HCT116 (cell line): Measurements from ENCODE around the gene EPHA4. TPM values are rescaled to one million over a fixed set of nuclear protein-coding genes. Genes with fewer than 3 reads are reported as not detected.

Experiments used
- ATAC-seq: fragments of 200-7000 bp; cut with Tn5 transposase; 2 replicates; pipeline ENCODE4 v1.9.1; 2020; ENCODE audit warnings: mild to moderate bottlenecking, moderate library complexity
- BruUV-seq: library from RNA; stranded (reverse); fragments of 400-500 nt; replicated peaks from 2 replicates; lab custom pipeline; 2021; lab: Mats Ljungman, UMichigan
- CTCF ChIA-PET: fragments of 300-600 bp; sonication (Branson Sonifier 250); formaldehyde crosslinking; loops from one replicate; lab custom pipeline; 2021; ENCODE audit warnings: antibody characterized with exemption; lab: Charles Lee
- POLR2A ChIA-PET: fragments of 300-600, 350-600 bp; sonication (Branson Sonifier 250); formaldehyde crosslinking; loops from one replicate; lab custom pipeline; 2021; ENCODE audit warnings: antibody characterized with exemption; lab: Charles Lee
- RAD21 ChIA-PET, 2 experiments: fragments of 300-600 bp; sonication (Branson Sonifier 250); formaldehyde crosslinking; loops; one replicate each; lab custom pipeline; 2023; ENCODE audit warnings: low total read pairs in 2 of 2; ENCODE audit not compliant: uncharacterized antibody in 2 of 2, unreplicated experiment in 2 of 2, low non-redundant PET in 1 of 2; lab: Charles Lee
- DNase-seq: peaks from one replicate; pipeline ENCODE4 v3.0.0-alpha.2; 2010; ENCODE audit warnings: low read depth, low spot score
- H2AFZ ChIP-seq: fragments of 200-600 bp; shearing (Covaris generic), sonication (generic); 2 replicates; pipeline ENCODE4 v1.6.1; 2017; ENCODE audit warnings: low read depth, mixed run types, mixed read lengths, antibody characterized with exemption, low read length; ENCODE audit not compliant: poor library complexity, severe bottlenecking
- H3K27ac ChIP-seq: 2 replicates; pipeline ENCODE4 v1.5.1; 2012; ENCODE audit warnings: low read depth, low read length
- H3K27me3 ChIP-seq: fragments of 200-600 bp; sonication (generic); 2 replicates; pipeline ENCODE4 v1.6.1; 2016; ENCODE audit warnings: mixed run types, low read length, mixed read lengths; ENCODE audit not compliant: insufficient read depth
- H3K36me3 ChIP-seq, 2 experiments: fragments of 200-500 bp in 1 of 2; fragments of 200-600 bp in 1 of 2; sonication (Bioruptor generic) in 1 of 2; sonication (generic) in 1 of 2; 2 replicates each; pipeline versions ENCODE4 v1.5.1 to v1.6.1; 2014 to 2016; ENCODE audit warnings: low read length in 2 of 2, inconsistent platforms in 1 of 2, mixed read lengths in 1 of 2, mixed run types in 1 of 2; ENCODE audit not compliant: insufficient read depth in 2 of 2, control insufficient read depth in 1 of 2
- H3K4me1 ChIP-seq, 2 experiments: fragments of 200-600 bp in 1 of 2; sonication (generic) in 1 of 2; 2 replicates each; pipeline versions ENCODE4 v1.5.1 to v1.6.1; 2012 to 2017; ENCODE audit warnings: low read length in 2 of 2, inconsistent platforms in 1 of 2, mild to moderate bottlenecking in 1 of 2, mixed read lengths in 1 of 2, mixed run types in 1 of 2, moderate library complexity in 1 of 2; ENCODE audit not compliant: insufficient read depth in 2 of 2, control insufficient read depth in 1 of 2
- H3K4me2 ChIP-seq: fragments of 200-600 bp; sonication (generic); 2 replicates; pipeline ENCODE4 v1.6.1; 2017; ENCODE audit warnings: mixed run types, low read length, mixed read lengths
- H3K4me3 ChIP-seq, 2 experiments: fragments of 200-600 bp in 1 of 2; sonication (generic) in 1 of 2; replicated peaks in 1 of 2; 2 replicates each; pipeline ENCODE4 v1.5.1; 2011 to 2016; ENCODE audit warnings: low read length in 2 of 2, control low read depth in 1 of 2, low read depth in 1 of 2, mild to moderate bottlenecking in 1 of 2, mixed read lengths in 1 of 2, mixed run types in 1 of 2
- H3K79me2 ChIP-seq: fragments of 200-600 bp; sonication (generic); 2 replicates; pipeline ENCODE4 v1.6.1; 2017; ENCODE audit warnings: mild to moderate bottlenecking, mixed run types, low read length, moderate library complexity, mixed read lengths; ENCODE audit not compliant: insufficient read depth
- H3K9ac ChIP-seq: fragments of 200-600 bp; sonication (generic); 2 replicates; pipeline ENCODE4 v1.6.1; 2016; ENCODE audit warnings: low read length, mixed read lengths
- H3K9me2 ChIP-seq: fragments of 200-600 bp; sonication (generic), shearing (Covaris generic); 2 replicates; pipeline ENCODE4 v1.6.1; 2017; ENCODE audit warnings: mixed run types, mild to moderate bottlenecking, moderate library complexity; ENCODE audit not compliant: insufficient read depth
- H3K9me3 ChIP-seq, 2 experiments: fragments of 200-500 bp in 1 of 2; fragments of 200-600 bp in 1 of 2; sonication (Bioruptor generic) in 1 of 2; sonication (generic) in 1 of 2; 2 replicates each; pipeline ENCODE4 v1.6.1; 2014 to 2017; ENCODE audit warnings: low read length in 2 of 2, mixed read lengths in 2 of 2, inconsistent platforms in 1 of 2, low read depth in 1 of 2, mild to moderate bottlenecking in 1 of 2, mixed run types in 1 of 2, moderate library complexity in 1 of 2; ENCODE audit not compliant: control insufficient read depth in 1 of 2, insufficient read depth in 1 of 2
- H4K20me1 ChIP-seq: fragments of 200-600 bp; sonication (generic), shearing (Covaris generic); 2 replicates; pipeline ENCODE4 v1.6.1; 2017; ENCODE audit warnings: mixed run types, mild to moderate bottlenecking, moderate library complexity; ENCODE audit not compliant: insufficient read depth
- EZH2phosphoT487 ChIP-seq: fragments of 200-600 bp; IDR thresholded peaks from 2 replicates; pipeline ENCODE4 v1.6.1; 2018; ENCODE audit warnings: antibody characterized with exemption, borderline replicate concordance
- FOSL1 ChIP-seq: IDR thresholded peaks from 2 replicates; pipeline ENCODE4 v1.6.1; 2012; ENCODE audit warnings: low read depth
- JUND ChIP-seq: IDR thresholded peaks from 2 replicates; pipeline ENCODE4 v1.6.1; 2012
- SP1 ChIP-seq: IDR thresholded peaks from 2 replicates; pipeline ENCODE4 v1.6.1; 2012; ENCODE audit warnings: low read depth
- TCF7L2 ChIP-seq: IDR thresholded peaks from 2 replicates; pipeline ENCODE4 v1.7.0; 2011; ENCODE audit warnings: borderline replicate concordance, inconsistent platforms; ENCODE audit not compliant: insufficient read depth, insufficient read length; ENCODE audit errors: extremely low read depth
- YY1 ChIP-seq: IDR thresholded peaks from 2 replicates; pipeline ENCODE4 v1.6.1; 2011; ENCODE audit warnings: low read length, low read depth, moderate library complexity, mild to moderate bottlenecking; ENCODE audit not compliant: insufficient replicate concordance; ENCODE audit errors: extremely low read depth
- ZNF274 ChIP-seq: fragments of 200-500 bp; sonication (Bioruptor generic); IDR thresholded peaks from 2 replicates; pipeline ENCODE4 v1.6.1; 2014; ENCODE audit warnings: mild to moderate bottlenecking, low read depth, low read length, inconsistent platforms
- intact Hi-C: fragments of 100-400 bp; cut with micrococcal nuclease; formaldehyde crosslinking; loops from 2 replicates; pipeline ENCODE4 v1.10.0; 2022
- total RNA-seq: library from RNA; stranded (reverse); gene quantifications from one replicate; pipeline ENCODE4 v1.2.1, GENCODE V29; 2021; ENCODE audit not compliant: unreplicated experiment
- TF ChIP-seq, protein P1 (sequence below): IDR thresholded peaks from 2 replicates; pipeline ENCODE4 v1.6.1; 2011; ENCODE audit warnings: mild to moderate bottlenecking, low read length, moderate library complexity; ENCODE audit not compliant: insufficient replicate concordance; ENCODE audit errors: extremely low read depth
- TF ChIP-seq, protein P2 (sequence below): IDR thresholded peaks from 2 replicates; pipeline ENCODE4 v1.6.1; 2012

Gene EPHA4
- total RNA-seq, 1 experiment from 2014 or later, result 3.5 TPM

DNA sequence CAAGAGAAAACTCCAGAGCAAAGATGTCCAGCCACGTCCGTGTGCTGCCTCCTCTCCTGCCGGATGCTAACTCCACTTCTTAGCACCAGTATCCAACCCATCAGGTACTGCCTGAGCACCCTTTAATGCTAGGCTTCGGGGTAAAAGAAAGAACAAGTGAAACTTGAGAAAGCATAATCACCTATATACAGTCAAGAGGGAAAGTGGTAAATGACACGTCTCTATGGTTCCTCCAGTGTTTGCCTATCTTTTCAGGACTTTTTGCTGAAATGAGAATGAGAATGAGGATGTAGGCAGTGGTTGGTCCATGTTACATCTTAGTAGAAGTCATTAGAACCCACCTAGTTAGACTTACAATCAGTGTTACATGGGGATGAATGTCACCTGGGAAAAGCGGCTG is 47.9 kb downstream of the EPHA4 start:
- CTCF ChIA-PET, result no interaction called here
- no peaks in the 10 kb centered on the region for H4K20me1 ChIP-seq
- no peak overlapping the region for H3K4me2 ChIP-seq
- no peaks in the 10 kb centered on the region for H3K9me3 ChIP-seq
- POLR2A ChIA-PET, result no interaction called here
- TF ChIP-seq ZNF274 (no peak), YY1 (no peak), SP1 (no peak), TCF7L2 (no peak), EZH2phosphoT487 (no peak), FOSL1 (no peak), JUND (no peak)
- TF ChIP-seq, protein P1, sequence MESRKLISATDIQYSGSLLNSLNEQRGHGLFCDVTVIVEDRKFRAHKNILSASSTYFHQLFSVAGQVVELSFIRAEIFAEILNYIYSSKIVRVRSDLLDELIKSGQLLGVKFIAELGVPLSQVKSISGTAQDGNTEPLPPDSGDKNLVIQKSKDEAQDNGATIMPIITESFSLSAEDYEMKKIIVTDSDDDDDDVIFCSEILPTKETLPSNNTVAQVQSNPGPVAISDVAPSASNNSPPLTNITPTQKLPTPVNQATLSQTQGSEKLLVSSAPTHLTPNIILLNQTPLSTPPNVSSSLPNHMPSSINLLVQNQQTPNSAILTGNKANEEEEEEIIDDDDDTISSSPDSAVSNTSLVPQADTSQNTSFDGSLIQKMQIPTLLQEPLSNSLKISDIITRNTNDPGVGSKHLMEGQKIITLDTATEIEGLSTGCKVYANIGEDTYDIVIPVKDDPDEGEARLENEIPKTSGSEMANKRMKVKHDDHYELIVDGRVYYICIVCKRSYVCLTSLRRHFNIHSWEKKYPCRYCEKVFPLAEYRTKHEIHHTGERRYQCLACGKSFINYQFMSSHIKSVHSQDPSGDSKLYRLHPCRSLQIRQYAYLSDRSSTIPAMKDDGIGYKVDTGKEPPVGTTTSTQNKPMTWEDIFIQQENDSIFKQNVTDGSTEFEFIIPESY, result no peak
- TF ChIP-seq, protein P2, sequence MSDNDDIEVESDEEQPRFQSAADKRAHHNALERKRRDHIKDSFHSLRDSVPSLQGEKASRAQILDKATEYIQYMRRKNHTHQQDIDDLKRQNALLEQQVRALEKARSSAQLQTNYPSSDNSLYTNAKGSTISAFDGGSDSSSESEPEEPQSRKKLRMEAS, result no peak
- DNase-seq (no peak), ATAC-seq (no peak)
- H3K79me2 ChIP-seq, result no peaks in the 10 kb centered on the region
- no peak overlapping the region for H3K9ac ChIP-seq
- H3K27me3 ChIP-seq, result peaks cover 3% of the 10 kb centered on the region
- no peak overlapping the region for H3K4me3 ChIP-seq
- no peaks in the 10 kb centered on the region for H3K9me2 ChIP-seq
- H3K27ac ChIP-seq, result no peak overlapping the region
- intact Hi-C loops, result no loop called here
- no peaks in the 10 kb centered on the region for H3K36me3 ChIP-seq
- RAD21 ChIA-PET, result no interaction called here
- H3K4me1 ChIP-seq, result no peaks in the 10 kb centered on the region
- H2AFZ ChIP-seq, result no peak overlapping the region
- BruUV-seq, result no TSS peak
